SK-N-SH (cell line): ENCODE results near the gene KAT5.
A peak's percentile ranks its signal among the peaks of the same experiment; 100 is the strongest.

Experiments used
- CTCF ChIP-seq: fragments of 200-600 bp; sonication (generic); IDR thresholded peaks from 2 replicates; pipeline ENCODE4 v1.6.1; 2017; ENCODE audit warnings: antibody characterized with exemption, mild to moderate bottlenecking, moderate library complexity
- EP300 ChIP-seq, 2 experiments: IDR thresholded peaks; 2 replicates each; pipeline versions ENCODE4 v1.4.0 to v1.6.1; 2012; ENCODE audit warnings: borderline replicate concordance in 1 of 2, low read depth in 1 of 2, low read length in 1 of 2
- NFIC ChIP-seq: IDR thresholded peaks from 2 replicates; pipeline ENCODE4 v1.4.0; 2012; ENCODE audit warnings: borderline replicate concordance
- POLR2AphosphoS5 ChIP-seq: IDR thresholded peaks from 2 replicates; pipeline ENCODE4 v1.6.1; 2012; ENCODE audit warnings: low read depth, low read length
- RFX5 ChIP-seq: IDR thresholded peaks from 2 replicates; pipeline ENCODE4 v1.6.1; 2012; ENCODE audit warnings: mild to moderate bottlenecking, improper control_type of control experiment, low read length
- USF2 ChIP-seq: fragments of 150-350 bp; IDR thresholded peaks from 2 replicates; pipeline ENCODE4 v1.6.1; 2017; ENCODE audit warnings: antibody characterized with exemption, low read length, low read depth, borderline replicate concordance

DNA sequence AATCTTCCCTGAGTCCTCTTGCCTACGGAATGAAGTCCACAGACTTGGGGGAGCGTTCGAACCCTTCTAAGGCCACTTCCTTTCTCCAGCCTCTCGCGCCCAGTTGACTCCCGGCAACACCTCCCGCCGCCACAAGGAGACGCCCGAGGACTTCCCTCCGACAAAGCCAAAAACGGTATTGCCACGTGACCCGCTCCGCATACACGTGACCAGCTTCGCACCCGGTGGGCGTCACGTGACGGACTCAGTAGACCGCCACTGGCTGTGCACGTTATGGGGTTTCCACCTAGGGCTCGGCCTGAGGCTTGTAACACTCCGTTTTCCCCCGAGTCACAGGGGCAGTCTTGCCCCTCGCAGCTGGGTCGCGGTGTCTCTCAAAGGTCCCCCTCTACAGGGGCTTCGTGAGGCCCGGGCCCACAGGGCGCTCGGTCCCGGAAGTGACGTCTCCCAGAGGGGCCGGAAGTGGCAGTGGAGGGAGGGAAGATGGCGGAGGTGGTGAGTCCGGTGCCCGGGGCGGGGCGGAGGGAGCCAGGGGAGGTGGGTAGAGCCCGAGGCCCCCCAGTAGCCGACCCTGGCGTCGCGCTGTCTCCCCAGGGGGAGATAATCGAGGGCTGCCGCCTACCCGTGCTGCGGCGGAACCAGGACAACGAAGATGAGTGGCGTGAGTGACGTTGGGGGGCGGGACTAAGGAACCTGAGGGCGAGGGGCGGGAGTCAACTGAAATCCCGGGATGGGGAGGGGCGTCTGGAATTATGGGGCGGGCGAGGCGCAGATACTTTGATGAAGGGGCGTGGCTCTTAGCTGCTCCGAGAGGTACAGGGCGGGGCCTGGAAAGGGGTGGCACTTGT lies at the start of gene KAT5:
- TF ChIP-seq POLR2AphosphoS5 (peak; percentile 59), CTCF (peak; percentile 95), RFX5 (no peak; the same call in 1 of the 2 replicates), NFIC (peak; percentile 52; the same call in 1 of the 2 replicates), USF2 (peak; percentile 100), EP300 (IDR thresholded peaks at IDR 0.05; ENCODE audit: borderline replicate concordance in 1 of 2, low read depth in 1 of 2, low read length in 1 of 2) (peak in 1 of 2 experiments; percentile 34; a peak in 1 of 4 replicates)
